GM19372 (cell line): ENCODE results near the gene SLC24A3.
"Not testable (repeated sequence)": the region's sequence is repeated elsewhere in the genome, so short reads cannot be mapped to it uniquely, and the experiment has no call there.

Source experiments
- ATAC-seq: cut with Tn5 transposase; IDR thresholded peaks from one replicate; pipeline ENCODE4 v1.9.1; 2021; ENCODE audit warnings: mild to moderate bottlenecking, low read depth, moderate library complexity; ENCODE audit not compliant: unreplicated experiment

Gene SLC24A3

GRCh38 chr20:19648024-19648423 lies 435.6 kb downstream of the SLC24A3 start:
- no peak for ATAC-seq

- no peak for ATAC-seq
Observed at GRCh38 chr20:19649041-19649440, 436.6 kb downstream of the SLC24A3 start.

GRCh38 chr20:19652591-19653026 lies 440.2 kb downstream of the SLC24A3 start:
- ATAC-seq: no peak

- no peak for ATAC-seq
Observed at GRCh38 chr20:19653327-19653726, 440.9 kb downstream of the SLC24A3 start.

- no peak for ATAC-seq
Observed at GRCh38 chr20:19654921-19655320, 442.5 kb downstream of the SLC24A3 start.

GRCh38 chr20:19658137-19658536 lies 445.7 kb downstream of the SLC24A3 start:
- ATAC-seq: peak; percentile 80

GRCh38 chr20:19659448-19659847 lies 447.0 kb downstream of the SLC24A3 start:
- ATAC-seq: no peak

GRCh38 chr20:19660808-19661378 lies 448.5 kb downstream of the SLC24A3 start:
- no peak for ATAC-seq

GRCh38 chr20:19661717-19662636 lies 449.5 kb downstream of the SLC24A3 start:
- ATAC-seq: no peak

GRCh38 chr20:19662637-19662995 lies 450.2 kb downstream of the SLC24A3 start:
- no peak for ATAC-seq

GRCh38 chr20:19668418-19668817 lies 456.0 kb downstream of the SLC24A3 start:
- ATAC-seq: no peak

GRCh38 chr20:19670829-19671228 lies 458.4 kb downstream of the SLC24A3 start:
- no peak for ATAC-seq

- ATAC-seq: no peak
Observed at GRCh38 chr20:19671374-19671773, 458.9 kb downstream of the SLC24A3 start.

- ATAC-seq: no peak
Observed at GRCh38 chr20:19672498-19672897, 460.1 kb downstream of the SLC24A3 start.

- no peak for ATAC-seq
Observed at GRCh38 chr20:19673575-19673974, 461.1 kb downstream of the SLC24A3 start.

GRCh38 chr20:19676202-19676601 lies 463.8 kb downstream of the SLC24A3 start:
- no peak for ATAC-seq

GRCh38 chr20:19677336-19677735 lies 464.9 kb downstream of the SLC24A3 start:
- no peak for ATAC-seq

- not testable (repeated sequence) for ATAC-seq
Observed at GRCh38 chr20:19678591-19678990, 466.1 kb downstream of the SLC24A3 start.

- no peak for ATAC-seq
Observed at GRCh38 chr20:19679900-19680495, 467.6 kb downstream of the SLC24A3 start.

- no peak for ATAC-seq
Observed at GRCh38 chr20:19682249-19682648, 469.8 kb downstream of the SLC24A3 start.

- ATAC-seq: no peak
Observed at GRCh38 chr20:19683188-19683587, 470.7 kb downstream of the SLC24A3 start.
